Neural progenitor cell (in vitro differentiated cells): ENCODE results near the gene RND1. TPM values are rescaled to one million over a fixed set of nuclear protein-coding genes. Genes with fewer than 3 reads are reported as not detected.
A peak's percentile ranks its signal among the peaks of the same experiment; 100 is the strongest.

Experiments used
- DNase-seq: peaks from one replicate; pipeline ENCODE4 v3.0.0-alpha.2; 2016; ENCODE audit warnings: low spot score
- H2AFZ ChIP-seq: fragments of 200-600 bp; sonication (generic); replicated peaks from 2 replicates; pipeline ENCODE4 v1.6.1; 2016; ENCODE audit warnings: antibody characterized with exemption
- H3F3A ChIP-seq: fragments of 200-600 bp; sonication (generic); 2 replicates; pipeline ENCODE4 v1.6.1; 2016; ENCODE audit warnings: antibody characterized with exemption, low read depth
- H3K27ac ChIP-seq: fragments of 200-600 bp; sonication (generic); 2 replicates; pipeline ENCODE4 v1.5.1; 2016; ENCODE audit warnings: mild to moderate bottlenecking
- H3K27me3 ChIP-seq: fragments of 200-600 bp; sonication (generic); 2 replicates; pipeline ENCODE4 v1.6.1; 2016; ENCODE audit warnings: mild to moderate bottlenecking, moderate library complexity
- H3K36me3 ChIP-seq: fragments of 200-600 bp; sonication (generic); 2 replicates; pipeline ENCODE4 v1.5.1; 2016
- H3K4me1 ChIP-seq: fragments of 200-600 bp; sonication (generic); 2 replicates; pipeline ENCODE4 v1.6.1; 2016; ENCODE audit warnings: mixed run types
- H3K4me2 ChIP-seq: fragments of 200-600 bp; sonication (generic); 2 replicates; pipeline ENCODE4 v1.6.1; 2016
- H3K4me3 ChIP-seq: fragments of 200-600 bp; sonication (generic); 2 replicates; pipeline ENCODE4 v1.5.1; 2016
- H3K79me2 ChIP-seq: fragments of 200-600 bp; sonication (generic); 2 replicates; pipeline ENCODE4 v1.6.1; 2016; ENCODE audit warnings: low read depth
- H3K9ac ChIP-seq: fragments of 200-600 bp; sonication (generic); 2 replicates; pipeline ENCODE4 v1.6.1; 2016
- H3K9me3 ChIP-seq: fragments of 200-600 bp; sonication (generic); 2 replicates; pipeline ENCODE4 v1.5.1; 2016; ENCODE audit warnings: low read depth
- H4K20me1 ChIP-seq: fragments of 200-600 bp; sonication (generic); 2 replicates; pipeline ENCODE4 v1.6.1; 2016; ENCODE audit warnings: low read depth
- H3K27ac Mint-ChIP-seq: 3 replicates; pipeline ENCODE4 v1.8.0; 2021; ENCODE audit warnings: mixed read lengths
- H3K27me3 Mint-ChIP-seq: 2 replicates; pipeline ENCODE4 v1.8.0; 2022; ENCODE audit warnings: low read depth, mild to moderate bottlenecking, inconsistent platforms, moderate library complexity, mixed read lengths; ENCODE audit not compliant: insufficient read depth
- H3K36me3 Mint-ChIP-seq: 3 replicates; pipeline ENCODE4 v1.8.0; 2021; ENCODE audit warnings: mixed read lengths
- H3K4me1 Mint-ChIP-seq: 3 replicates; pipeline ENCODE4 v1.8.0; 2021; ENCODE audit warnings: mixed read lengths
- H3K4me3 Mint-ChIP-seq: 3 replicates; pipeline ENCODE4 v1.8.0; 2021; ENCODE audit warnings: mild to moderate bottlenecking, moderate library complexity, mixed read lengths
- H3K9me3 Mint-ChIP-seq: 3 replicates; pipeline ENCODE4 v1.8.0; 2020; ENCODE audit warnings: mixed read lengths
- EZH2 ChIP-seq: fragments of 200-600 bp; sonication (generic); IDR thresholded peaks from 2 replicates; pipeline ENCODE4 v1.6.1; 2017; ENCODE audit warnings: antibody characterized with exemption, mild to moderate bottlenecking, moderate library complexity
- EZH2phosphoT487 ChIP-seq: fragments of 200-600 bp; sonication (generic); IDR thresholded peaks from 2 replicates; pipeline ENCODE4 v1.6.1; 2017; ENCODE audit warnings: antibody characterized with exemption
- total RNA-seq: library from RNA; depleted of rRNA; stranded (reverse); fragments of >200 nt; gene quantifications from 2 replicates; pipeline ENCODE4 v1.2.3, GENCODE V29; 2015; ENCODE audit warnings: low replicate concordance
- TF ChIP-seq, protein P1 (sequence below): fragments of 200-600 bp; sonication (generic); IDR thresholded peaks from 2 replicates; pipeline ENCODE4 v1.5.1; 2017; ENCODE audit warnings: antibody characterized with exemption, mild to moderate bottlenecking

The RND1 gene
- total RNA-seq, 1 donor from 2014 or later: 9.8 TPM

DNA sequence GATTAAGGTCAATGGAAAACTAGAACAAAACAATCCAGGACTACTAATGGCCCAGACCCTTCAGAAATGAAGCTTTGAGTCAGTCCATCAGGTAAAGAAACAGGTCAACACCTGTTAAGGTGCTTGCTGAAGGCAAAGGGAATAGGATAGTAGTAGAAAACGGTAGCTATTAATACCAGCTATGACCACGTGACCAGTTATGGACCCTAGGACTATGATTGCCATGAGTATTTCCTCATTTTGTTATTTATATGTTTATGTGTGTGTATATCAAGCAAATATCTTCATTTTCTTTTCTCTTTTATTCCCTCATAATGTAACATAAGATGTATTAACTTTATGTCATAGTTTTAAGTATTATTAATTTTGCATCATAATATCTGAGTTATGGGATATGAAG lies 34.0 kb upstream of the RND1 start:
- no peak overlapping the region for H3K27ac Mint-ChIP-seq
- H3F3A ChIP-seq: no peaks in the 10 kb centered on the region
- no peaks in the 10 kb centered on the region for H3K4me1 ChIP-seq
- no peak overlapping the region for H3K4me3 ChIP-seq
- no peaks in the 10 kb centered on the region for H3K36me3 Mint-ChIP-seq
- H3K36me3 ChIP-seq: no peaks in the 10 kb centered on the region
- no peak overlapping the region for H3K9ac ChIP-seq
- no peak overlapping the region for H3K4me3 Mint-ChIP-seq
- TF ChIP-seq EZH2phosphoT487 (no peak), EZH2 (no peak)
- TF ChIP-seq, protein P1, sequence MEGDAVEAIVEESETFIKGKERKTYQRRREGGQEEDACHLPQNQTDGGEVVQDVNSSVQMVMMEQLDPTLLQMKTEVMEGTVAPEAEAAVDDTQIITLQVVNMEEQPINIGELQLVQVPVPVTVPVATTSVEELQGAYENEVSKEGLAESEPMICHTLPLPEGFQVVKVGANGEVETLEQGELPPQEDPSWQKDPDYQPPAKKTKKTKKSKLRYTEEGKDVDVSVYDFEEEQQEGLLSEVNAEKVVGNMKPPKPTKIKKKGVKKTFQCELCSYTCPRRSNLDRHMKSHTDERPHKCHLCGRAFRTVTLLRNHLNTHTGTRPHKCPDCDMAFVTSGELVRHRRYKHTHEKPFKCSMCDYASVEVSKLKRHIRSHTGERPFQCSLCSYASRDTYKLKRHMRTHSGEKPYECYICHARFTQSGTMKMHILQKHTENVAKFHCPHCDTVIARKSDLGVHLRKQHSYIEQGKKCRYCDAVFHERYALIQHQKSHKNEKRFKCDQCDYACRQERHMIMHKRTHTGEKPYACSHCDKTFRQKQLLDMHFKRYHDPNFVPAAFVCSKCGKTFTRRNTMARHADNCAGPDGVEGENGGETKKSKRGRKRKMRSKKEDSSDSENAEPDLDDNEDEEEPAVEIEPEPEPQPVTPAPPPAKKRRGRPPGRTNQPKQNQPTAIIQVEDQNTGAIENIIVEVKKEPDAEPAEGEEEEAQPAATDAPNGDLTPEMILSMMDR: no peak
- H3K4me2 ChIP-seq: no peak overlapping the region
- peaks cover 19% of the 10 kb centered on the region for H3K27me3 ChIP-seq
- H4K20me1 ChIP-seq: no peaks in the 10 kb centered on the region
- no peak overlapping the region for H2AFZ ChIP-seq
- peaks cover 2% of the 10 kb centered on the region for H3K9me3 Mint-ChIP-seq
- no peak overlapping the region for H3K27ac ChIP-seq
- H3K9me3 ChIP-seq: no peaks in the 10 kb centered on the region
- no peaks in the 10 kb centered on the region for H3K79me2 ChIP-seq
- peaks cover 5% of the 10 kb centered on the region for H3K4me1 Mint-ChIP-seq
- no peak for DNase-seq
- peaks cover 11% of the 10 kb centered on the region for H3K27me3 Mint-ChIP-seq

DNA sequence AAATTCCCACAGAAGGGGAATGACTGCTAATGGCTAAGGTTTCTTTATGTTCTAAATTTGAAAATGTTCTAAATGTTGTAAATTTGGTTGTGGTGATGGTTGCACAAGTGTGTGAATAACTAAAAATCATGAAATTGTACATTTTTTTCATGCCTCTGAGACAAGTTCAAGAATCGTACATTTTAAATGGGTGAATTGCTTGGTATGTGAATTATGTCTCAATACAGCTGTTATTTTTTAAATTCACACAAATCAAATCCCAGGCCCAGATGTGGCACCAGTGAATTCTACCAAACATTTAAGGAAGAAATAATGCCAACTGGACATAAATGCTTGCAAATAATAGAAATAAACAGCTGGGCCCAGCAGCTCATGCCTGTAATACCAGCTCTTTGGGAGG lies 28.6 kb upstream of the RND1 start:
- no peaks in the 10 kb centered on the region for H3K9me3 Mint-ChIP-seq
- H3K9ac ChIP-seq: no peak overlapping the region
- no peak overlapping the region for H3K27ac Mint-ChIP-seq
- peaks cover 16% of the 10 kb centered on the region for H3F3A ChIP-seq
- H3K4me2 ChIP-seq: no peak overlapping the region
- peaks cover 5% of the 10 kb centered on the region for H3K4me1 ChIP-seq
- H3K27ac ChIP-seq: no peak overlapping the region
- DNase-seq: no peak
- H3K4me3 Mint-ChIP-seq: no peak overlapping the region
- no peaks in the 10 kb centered on the region for H3K36me3 Mint-ChIP-seq
- peaks cover 27% of the 10 kb centered on the region for H3K27me3 ChIP-seq
- TF ChIP-seq, protein P1: no peak
- TF ChIP-seq EZH2phosphoT487 (no peak), EZH2 (no peak)
- H3K36me3 ChIP-seq: no peaks in the 10 kb centered on the region
- no peak overlapping the region for H2AFZ ChIP-seq
- no peaks in the 10 kb centered on the region for H3K79me2 ChIP-seq
- no peaks in the 10 kb centered on the region for H4K20me1 ChIP-seq
- no peak overlapping the region for H3K4me3 ChIP-seq
- no peaks in the 10 kb centered on the region for H3K9me3 ChIP-seq
- H3K4me1 Mint-ChIP-seq: peaks cover 20% of the 10 kb centered on the region
- peaks cover 9% of the 10 kb centered on the region for H3K27me3 Mint-ChIP-seq

DNA sequence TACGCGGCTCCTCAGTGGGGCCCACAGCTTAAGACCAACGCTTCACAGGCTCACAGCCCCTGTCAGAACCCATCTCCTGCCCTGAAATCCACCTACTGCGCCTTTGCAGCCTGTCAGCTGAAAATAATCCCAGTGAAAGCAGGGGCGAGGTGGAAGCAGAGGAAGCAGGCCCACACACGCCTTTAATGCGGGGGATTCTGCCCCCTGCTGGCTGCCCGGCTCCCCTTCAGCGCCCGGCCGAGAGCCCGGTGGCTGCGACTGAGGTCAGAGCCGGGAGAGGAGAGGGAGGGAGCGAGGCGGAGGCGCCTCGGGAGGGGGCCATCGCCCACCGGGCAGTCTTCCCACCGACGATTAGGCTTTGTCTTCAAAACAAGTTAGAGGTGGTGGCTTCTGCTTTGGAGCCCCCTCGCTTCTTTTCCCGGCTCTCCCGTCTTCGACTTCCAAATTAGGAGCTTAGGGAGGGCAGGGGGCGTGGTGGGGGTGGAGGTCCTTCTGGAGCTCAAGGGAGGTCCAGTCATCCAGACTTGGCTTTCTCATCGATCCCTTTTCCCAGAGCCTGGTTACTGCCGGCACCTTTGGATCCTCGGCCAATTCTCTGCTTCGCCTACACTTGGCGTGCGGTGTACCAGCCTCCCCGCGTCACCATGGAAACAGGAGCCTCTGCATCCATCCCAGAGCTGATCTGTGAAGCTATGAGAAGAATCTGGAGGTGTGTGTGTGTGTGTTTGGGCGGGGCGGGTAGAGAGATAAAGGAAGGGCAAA lies 25.2 kb upstream of the RND1 start:
- Histone ChIP-seq H3K27ac (no peak overlapping the region), H3K9ac (no peak overlapping the region), H4K20me1 (no peaks in the 10 kb centered on the region)

More for the DNA sequence above, 25.2 kb upstream of the RND1 start:
- Histone ChIP-seq H3F3A (peaks cover 16% of the 10 kb centered on the region), H2AFZ (peak overlapping the region; percentile 86), H3K27me3 (peaks cover 12% of the 10 kb centered on the region), H3K9me3 (no peaks in the 10 kb centered on the region), H3K36me3 (no peaks in the 10 kb centered on the region), H3K4me2 (peak overlapping the region; percentile 83), H3K4me1 (peaks cover 5% of the 10 kb centered on the region), H3K4me3 (peak overlapping the region; percentile 54), H3K79me2 (no peaks in the 10 kb centered on the region)
- H3K4me3 Mint-ChIP-seq: peak overlapping the region; percentile 76
- peaks cover 5% of the 10 kb centered on the region for H3K27me3 Mint-ChIP-seq
- peak; percentile 94 for DNase-seq
- no peak for TF ChIP-seq EZH2phosphoT487
- peak; percentile 37 for TF ChIP-seq EZH2
- TF ChIP-seq, protein P1: peak; percentile 99
- H3K9me3 Mint-ChIP-seq: no peaks in the 10 kb centered on the region
- no peak overlapping the region for H3K27ac Mint-ChIP-seq
- H3K4me1 Mint-ChIP-seq: peaks cover 28% of the 10 kb centered on the region
- no peaks in the 10 kb centered on the region for H3K36me3 Mint-ChIP-seq
